Mesendoderm (in vitro differentiated cells): ENCODE results near the gene AQP5.

Experiments
- DNase-seq: peaks from one replicate; pipeline ENCODE4 v3.0.0; 2013
- H2AK5ac ChIP-seq: 2 replicates; pipeline ENCODE4 v1.6.1; 2013; ENCODE audit warnings: low read length, inconsistent platforms
- H2BK120ac ChIP-seq: 2 replicates; pipeline ENCODE4 v1.6.1; 2013; ENCODE audit warnings: low read depth, mild to moderate bottlenecking, low read length, moderate library complexity, mixed read lengths
- H2BK15ac ChIP-seq: replicated peaks from 2 replicates; pipeline ENCODE4 v1.6.1; 2013; ENCODE audit warnings: low read depth, mild to moderate bottlenecking, moderate library complexity
- H2BK5ac ChIP-seq: 2 replicates; pipeline ENCODE4 v1.6.1; 2013; ENCODE audit warnings: low read length, inconsistent platforms
- H3K18ac ChIP-seq: 2 replicates; pipeline ENCODE4 v1.6.1; 2013; ENCODE audit warnings: mild to moderate bottlenecking, low read length, mixed read lengths
- H3K23ac ChIP-seq: one replicate; pipeline ENCODE4 v1.6.1; 2013; ENCODE audit warnings: low read length
- H3K27ac ChIP-seq: 2 replicates; pipeline ENCODE4 v1.5.1; 2013; ENCODE audit warnings: low read depth, mild to moderate bottlenecking, inconsistent platforms, low read length, moderate library complexity
- H3K27me3 ChIP-seq: 2 replicates; pipeline ENCODE4 v1.6.1; 2013; ENCODE audit warnings: low read length, control low read depth, mild to moderate bottlenecking, inconsistent platforms; ENCODE audit not compliant: insufficient read depth, poor library complexity
- H3K36me3 ChIP-seq: 2 replicates; pipeline ENCODE4 v1.6.1; 2013; ENCODE audit warnings: low read length, inconsistent platforms; ENCODE audit not compliant: control insufficient read depth, insufficient read depth
- H3K4ac ChIP-seq: one replicate; pipeline ENCODE4 v1.6.1; 2013; ENCODE audit warnings: low read depth, mild to moderate bottlenecking, low read length, moderate library complexity
- H3K4me1 ChIP-seq: 2 replicates; pipeline ENCODE4 v1.6.1; 2013; ENCODE audit warnings: low read depth, low read length, inconsistent platforms; ENCODE audit not compliant: control insufficient read depth
- H3K4me2 ChIP-seq: 2 replicates; pipeline ENCODE4 v1.6.1; 2013; ENCODE audit warnings: low read length
- H3K4me3 ChIP-seq: 2 replicates; pipeline ENCODE4 v1.5.1; 2013; ENCODE audit warnings: mild to moderate bottlenecking, low read length
- H3K56ac ChIP-seq: one replicate; pipeline ENCODE4 v1.6.1; 2013; ENCODE audit warnings: low read length
- H3K79me1 ChIP-seq: 2 replicates; pipeline ENCODE4 v1.6.1; 2013; ENCODE audit warnings: low read length, inconsistent platforms
- H3K79me2 ChIP-seq: 2 replicates; pipeline ENCODE4 v1.6.1; 2013; ENCODE audit warnings: mild to moderate bottlenecking, low read length; ENCODE audit not compliant: control insufficient read depth, insufficient read depth
- H3K9ac ChIP-seq: 2 replicates; pipeline ENCODE4 v1.6.1; 2013; ENCODE audit warnings: low read length, inconsistent platforms
- H4K5ac ChIP-seq: one replicate; pipeline ENCODE4 v1.6.1; 2013; ENCODE audit warnings: low read length
- H4K8ac ChIP-seq: one replicate; pipeline ENCODE4 v1.6.1; 2013; ENCODE audit warnings: low read depth, mild to moderate bottlenecking, control low read depth, low read length, moderate library complexity
- WGBS: extraction: QIAGEN DNeasy Blood & Tissue Kit; methylation state at CpG from one replicate; pipeline ENCODE4 v1.1.7; 2013; ENCODE audit warnings: low lambda C conversion rate, missing lambda C conversion rate; ENCODE audit not compliant: insufficient coverage; ENCODE audit errors: extremely low coverage; 5-methylcytosine and 5-hydroxymethylcytosine counted together

AQP5 gene

DNA sequence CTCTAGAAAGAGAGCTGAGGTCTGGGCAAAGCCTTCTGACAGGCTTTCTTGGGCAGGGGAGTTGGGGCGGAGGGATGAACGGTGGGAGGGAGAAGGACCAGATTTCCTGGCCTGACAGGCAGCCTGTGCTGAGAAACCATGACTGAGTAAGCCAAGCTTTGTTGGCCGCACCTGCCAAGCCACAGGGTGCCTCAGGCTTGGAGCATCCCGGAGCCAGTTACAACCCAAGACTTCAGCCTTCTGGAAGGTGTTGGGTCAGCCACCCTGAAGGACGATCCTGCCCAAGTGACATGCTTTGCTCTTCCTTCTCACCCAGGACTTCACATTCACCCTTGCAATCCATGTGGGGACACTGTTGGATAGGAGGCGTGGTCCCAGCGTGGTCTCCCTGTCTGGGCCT lies 32.1 kb upstream of the AQP5 start:
- Histone ChIP-seq H2AK5ac (no peak overlapping the region), H3K4me3 (no peak overlapping the region), H3K36me3 (no peaks in the 10 kb centered on the region), H2BK120ac (no peak overlapping the region), H3K27me3 (no peaks in the 10 kb centered on the region), H3K56ac (no peak overlapping the region), H3K4me1 (no peaks in the 10 kb centered on the region), H3K79me1 (no peaks in the 10 kb centered on the region), H3K4me2 (no peak overlapping the region), H3K4ac (no peak overlapping the region), H3K18ac (no peak overlapping the region), H3K27ac (no peak overlapping the region), H2BK5ac (no peak overlapping the region), H3K79me2 (no peaks in the 10 kb centered on the region), H3K23ac (no peak overlapping the region), H2BK15ac (no peak overlapping the region), H4K8ac (no peak overlapping the region), H4K5ac (no peak overlapping the region), H3K9ac (no peak overlapping the region)
- no peak for DNase-seq
- no CpG with 5 or more reads among the region's 7 CpGs for WGBS

- Histone ChIP-seq H3K23ac (no peak overlapping the region), H3K56ac (no peak overlapping the region), H2BK15ac (no peak overlapping the region), H3K4ac (no peak overlapping the region), H2AK5ac (no peak overlapping the region), H2BK5ac (no peak overlapping the region), H3K36me3 (no peaks in the 10 kb centered on the region), H4K8ac (no peak overlapping the region), H3K79me2 (no peaks in the 10 kb centered on the region), H3K4me1 (no peaks in the 10 kb centered on the region), H3K4me3 (no peak overlapping the region), H2BK120ac (no peak overlapping the region), H4K5ac (no peak overlapping the region), H3K27me3 (no peaks in the 10 kb centered on the region), H3K27ac (no peak overlapping the region), H3K9ac (no peak overlapping the region), H3K18ac (no peak overlapping the region), H3K4me2 (no peak overlapping the region), H3K79me1 (no peaks in the 10 kb centered on the region)
- no CpG with 5 or more reads among the region's 3 CpGs for WGBS
- DNase-seq, result no peak
These were observed 31.0 kb upstream of the AQP5 start for GRCh38 chr12:49930515-49931288.

- Histone ChIP-seq H3K36me3 (no peaks in the 10 kb centered on the region), H2AK5ac (no peak overlapping the region), H3K4ac (no peak overlapping the region), H3K18ac (no peak overlapping the region), H3K4me1 (no peaks in the 10 kb centered on the region), H3K27ac (no peak overlapping the region), H2BK120ac (no peak overlapping the region), H4K8ac (no peak overlapping the region), H4K5ac (no peak overlapping the region), H3K27me3 (no peaks in the 10 kb centered on the region), H3K56ac (no peak overlapping the region), H3K23ac (no peak overlapping the region), H2BK15ac (no peak overlapping the region), H2BK5ac (no peak overlapping the region), H3K79me1 (no peaks in the 10 kb centered on the region), H3K9ac (no peak overlapping the region), H3K79me2 (no peaks in the 10 kb centered on the region), H3K4me2 (no peak overlapping the region), H3K4me3 (no peak overlapping the region)
- no peak for DNase-seq
- WGBS, result no CpG with 5 or more reads among the region's 7 CpGs
These were observed 29.6 kb upstream of the AQP5 start for GRCh38 chr12:49932023-49932422.

DNA sequence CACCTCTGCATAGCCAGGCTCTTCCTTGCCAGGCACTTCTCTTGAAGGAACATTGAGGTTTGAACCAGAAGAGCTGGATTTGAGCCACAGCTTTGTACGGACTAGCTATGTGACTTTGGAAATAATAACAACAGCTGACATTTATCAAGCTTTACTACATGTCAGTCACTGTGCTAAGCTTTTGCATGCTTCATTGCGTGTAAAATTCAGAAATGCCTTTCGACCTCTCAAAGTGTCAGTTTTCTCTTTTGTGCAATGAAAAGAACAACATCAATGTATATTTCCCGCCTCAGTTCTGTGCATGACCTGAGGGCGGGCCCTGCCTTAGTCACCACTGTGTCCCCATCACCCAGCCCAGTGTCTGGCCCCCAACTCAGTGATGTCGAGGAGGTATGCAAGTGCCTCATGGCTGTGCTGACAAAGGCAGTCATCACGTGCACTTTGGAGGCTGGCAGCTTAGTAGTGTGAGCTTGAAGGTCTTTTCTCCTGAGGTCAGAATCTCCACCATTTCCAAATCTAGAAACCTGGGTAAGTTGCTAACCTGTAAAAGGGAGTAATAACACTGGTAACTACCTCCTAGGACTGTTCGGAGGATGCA lies 29.0 kb upstream of the AQP5 start:
- no peak overlapping the region for H3K4me3 ChIP-seq
- H3K4me2 ChIP-seq, result no peak overlapping the region
- no peak overlapping the region for H2BK15ac ChIP-seq
- H2AK5ac ChIP-seq, result no peak overlapping the region
- H3K27ac ChIP-seq, result no peak overlapping the region
- no peak overlapping the region for H3K23ac ChIP-seq
- no peaks in the 10 kb centered on the region for H3K27me3 ChIP-seq
- no CpG with 5 or more reads among the region's 8 CpGs for WGBS
- H3K79me1 ChIP-seq, result no peaks in the 10 kb centered on the region
- no peak overlapping the region for H2BK5ac ChIP-seq
- no peak overlapping the region for H3K56ac ChIP-seq
- no peak overlapping the region for H4K5ac ChIP-seq
- H4K8ac ChIP-seq, result no peak overlapping the region
- no peaks in the 10 kb centered on the region for H3K79me2 ChIP-seq
- no peak overlapping the region for H3K18ac ChIP-seq
- no peak for DNase-seq
- H3K4ac ChIP-seq, result no peak overlapping the region
- H2BK120ac ChIP-seq, result no peak overlapping the region
- H3K36me3 ChIP-seq, result no peaks in the 10 kb centered on the region
- no peaks in the 10 kb centered on the region for H3K4me1 ChIP-seq
- no peak overlapping the region for H3K9ac ChIP-seq

DNA sequence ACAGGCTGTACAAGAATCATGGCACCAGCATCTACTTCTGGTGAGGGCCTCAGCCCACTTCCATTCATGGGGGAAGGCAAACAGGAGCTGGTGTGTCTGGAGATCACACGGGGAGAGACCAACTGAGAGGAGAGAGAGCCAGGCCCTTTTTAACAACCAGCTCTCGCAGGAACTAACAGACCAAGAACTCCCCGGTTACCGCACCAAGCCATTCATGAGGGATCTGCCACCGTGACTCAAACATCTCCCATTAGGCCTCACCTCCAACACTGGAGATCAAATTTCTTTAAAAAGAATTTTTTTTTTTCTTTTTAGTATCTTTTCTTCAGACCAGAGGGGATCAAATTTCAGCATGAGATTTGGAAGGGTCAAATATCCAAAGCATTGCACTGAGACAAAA lies 27.9 kb upstream of the AQP5 start:
- H3K23ac ChIP-seq, result no peak overlapping the region
- no CpG with 5 or more reads among the region's 5 CpGs for WGBS

More for the DNA sequence above, 27.9 kb upstream of the AQP5 start:
- H3K79me1 ChIP-seq, result no peaks in the 10 kb centered on the region
- no peak overlapping the region for H4K5ac ChIP-seq
- H2BK15ac ChIP-seq, result no peak overlapping the region
- no peak overlapping the region for H2BK5ac ChIP-seq
- no peak overlapping the region for H4K8ac ChIP-seq
- H2AK5ac ChIP-seq, result no peak overlapping the region
- H3K18ac ChIP-seq, result no peak overlapping the region
- no peaks in the 10 kb centered on the region for H3K27me3 ChIP-seq
- H3K79me2 ChIP-seq, result no peaks in the 10 kb centered on the region
- no peak overlapping the region for H3K4ac ChIP-seq
- DNase-seq, result no peak
- no peaks in the 10 kb centered on the region for H3K4me1 ChIP-seq
- no peak overlapping the region for H3K56ac ChIP-seq
- H3K27ac ChIP-seq, result no peak overlapping the region
- no peak overlapping the region for H3K9ac ChIP-seq
- H2BK120ac ChIP-seq, result no peak overlapping the region
- H3K4me2 ChIP-seq, result no peak overlapping the region
- H3K36me3 ChIP-seq, result no peaks in the 10 kb centered on the region
- H3K4me3 ChIP-seq, result no peak overlapping the region
